Activated T-cell treated with anti-CD3 and anti-CD28 coated beads, Interleukin-2, amount 50 U/mL, for 4 hours (primary cell): Measurements from ENCODE around the gene RFX2. TPM values are rescaled to one million over a fixed set of nuclear protein-coding genes. Genes with fewer than 3 reads are reported as not detected.
A peak's percentile ranks its signal among the peaks of the same experiment; 100 is the strongest.

Source experiments
- ATAC-seq, 2 donors: fragments of 200-7000 bp; cut with Tn5 transposase; one replicate each; pipeline ENCODE4 v1.10.0; 2021
- DNase-seq: peaks from one replicate; pipeline ENCODE4 v3.0.0-alpha.2; 2020
- H3K27me3 Mint-ChIP-seq: one replicate; pipeline ENCODE4 v1.8.0; 2021; ENCODE audit warnings: low read depth, mixed read lengths
- H3K36me3 Mint-ChIP-seq: one replicate; pipeline ENCODE4 v1.8.0; 2022; ENCODE audit warnings: mixed read lengths; ENCODE audit not compliant: insufficient read depth
- H3K4me1 Mint-ChIP-seq: one replicate; pipeline ENCODE4 v1.8.0; 2021; ENCODE audit warnings: low read depth, mixed read lengths
- H3K4me3 Mint-ChIP-seq: one replicate; pipeline ENCODE4 v1.8.0; 2021; ENCODE audit warnings: mild to moderate bottlenecking, moderate library complexity, mixed read lengths
- H3K9me3 Mint-ChIP-seq: one replicate; pipeline ENCODE4 v1.8.0; 2021; ENCODE audit warnings: mixed read lengths
- total RNA-seq, 3 donors: library from RNA; stranded (reverse); gene quantifications; one replicate each; pipeline ENCODE4 v1.2.1, GENCODE V29; 2021

Gene RFX2
- total RNA-seq, 3 donors from 2014 or later: 4.0 to 5.1 (median 4.0) TPM

DNA sequence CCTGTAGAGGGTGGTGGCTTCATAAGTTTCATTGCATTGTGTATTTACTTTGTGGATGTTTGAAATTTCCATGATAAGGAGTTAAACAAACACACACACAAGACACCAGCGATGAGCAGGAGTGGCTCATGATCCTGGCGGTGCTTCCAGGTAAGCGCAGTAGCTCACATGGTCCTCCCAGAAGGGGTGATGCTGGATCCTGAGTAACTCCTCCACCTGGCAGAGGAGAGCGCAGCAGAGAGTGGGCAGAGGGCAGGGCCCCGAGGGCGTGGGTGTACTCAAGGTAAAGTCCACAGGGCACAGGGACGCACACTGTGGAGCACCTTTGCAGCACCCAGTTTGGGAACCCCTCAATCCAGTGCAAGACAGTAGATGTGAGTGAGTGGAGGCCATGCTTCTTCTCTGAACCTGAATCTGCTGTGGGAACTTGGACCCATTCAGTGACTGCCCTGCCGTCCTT, 54.0 kb downstream of the RFX2 start:
- Mint-ChIP-seq H3K36me3 (no peaks in the 10 kb centered on the region), H3K4me1 (peaks cover 27% of the 10 kb centered on the region), H3K9me3 (no peaks in the 10 kb centered on the region), H3K4me3 (no peak overlapping the region), H3K27me3 (no peaks in the 10 kb centered on the region)
- no peak for DNase-seq
- ATAC-seq: no peak

DNA sequence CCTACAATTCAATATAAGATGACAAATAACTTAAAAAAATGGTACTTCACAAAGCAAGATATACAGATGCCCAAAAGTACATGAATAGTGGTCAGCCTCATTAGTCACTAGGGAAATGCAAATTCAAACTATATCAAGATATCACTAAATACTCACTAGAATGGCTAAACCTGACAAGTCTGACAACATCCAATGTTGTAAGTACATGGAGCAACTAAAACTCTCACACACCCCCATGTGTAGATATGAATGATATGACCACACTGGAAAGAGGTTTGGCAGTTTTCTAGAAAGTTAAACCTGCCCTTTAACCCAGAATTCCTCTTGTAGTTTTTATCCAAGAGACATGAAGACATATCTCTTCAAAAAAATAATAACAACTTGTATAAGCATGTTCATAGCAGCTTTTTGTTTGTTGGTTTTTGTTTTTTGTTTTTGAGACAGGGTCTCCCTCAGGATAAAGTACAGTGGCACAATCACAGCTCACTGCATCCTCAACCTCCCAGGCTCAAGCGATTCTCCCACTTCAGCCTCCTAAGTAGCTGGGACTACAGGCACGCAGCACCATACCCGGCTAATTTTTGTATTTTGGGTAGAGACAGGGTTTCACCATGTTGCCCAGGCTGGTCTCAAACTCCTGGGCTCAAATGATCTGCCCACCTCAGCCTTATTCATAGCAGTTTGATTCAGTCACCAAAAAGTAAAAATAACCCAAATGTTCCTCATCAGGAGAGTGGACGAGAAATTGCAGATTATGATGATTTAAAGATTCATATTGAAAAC, 55.1 kb downstream of the RFX2 start:
- H3K27me3 Mint-ChIP-seq: no peaks in the 10 kb centered on the region
- H3K36me3 Mint-ChIP-seq: no peaks in the 10 kb centered on the region
- peaks cover 16% of the 10 kb centered on the region for H3K4me1 Mint-ChIP-seq
- H3K9me3 Mint-ChIP-seq: no peaks in the 10 kb centered on the region
- H3K4me3 Mint-ChIP-seq: no peak overlapping the region
- ATAC-seq: no peak
- no peak for DNase-seq

DNA sequence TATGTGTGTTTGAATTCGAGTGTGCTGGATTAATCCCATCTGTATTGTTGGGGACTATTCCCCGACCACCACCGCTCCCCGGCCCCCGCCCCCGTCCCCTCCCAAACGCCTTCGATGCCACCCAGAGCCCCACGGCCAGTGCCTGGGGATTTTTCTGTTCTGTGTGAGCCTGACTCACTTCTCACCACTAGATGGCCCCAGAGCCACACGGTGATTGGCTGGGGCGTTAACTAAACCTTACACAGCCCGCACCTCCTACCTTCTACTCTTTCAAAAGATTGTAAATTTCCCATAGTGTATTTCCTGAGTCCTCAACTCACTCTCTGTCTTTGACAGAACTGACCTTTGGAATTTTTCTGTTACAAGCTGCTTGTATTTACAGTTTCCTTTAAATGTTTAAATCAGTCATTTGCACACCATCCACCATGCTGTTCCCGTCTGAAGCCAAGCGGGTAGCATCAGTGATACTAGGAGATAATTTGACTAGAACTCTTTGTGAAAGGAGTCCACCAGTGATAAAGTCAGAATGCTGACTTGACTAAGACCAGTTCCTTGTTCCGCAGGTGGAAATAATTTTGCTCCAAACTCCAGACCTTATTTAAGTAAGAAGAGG, 61.4 kb downstream of the RFX2 start:
- Mint-ChIP-seq H3K36me3 (no peaks in the 10 kb centered on the region), H3K9me3 (no peaks in the 10 kb centered on the region), H3K4me3 (peak overlapping the region; percentile 4), H3K27me3 (no peaks in the 10 kb centered on the region), H3K4me1 (peaks cover 3% of the 10 kb centered on the region)
- peak; percentile 76 for DNase-seq
- ATAC-seq: peak; percentile 99 to 100

DNA sequence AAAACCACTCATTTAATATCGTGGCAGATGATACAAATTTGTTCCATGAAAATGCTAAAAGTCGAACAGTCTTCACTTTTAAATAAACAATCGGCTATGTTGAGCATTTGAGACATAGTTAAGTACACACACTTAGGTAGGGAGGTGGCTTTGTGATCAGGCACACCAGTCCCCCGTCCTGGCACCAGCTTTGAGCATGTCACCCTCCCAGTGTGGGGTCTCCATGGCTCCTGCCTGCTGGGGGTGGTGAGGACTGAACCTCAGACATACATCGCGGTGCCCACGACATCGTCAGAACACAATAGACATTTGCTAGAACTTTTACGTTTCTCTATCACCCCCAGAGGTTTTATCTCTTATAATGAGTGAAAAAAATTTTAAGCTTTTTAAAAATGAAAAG, 62.0 kb downstream of the RFX2 start:
- H3K9me3 Mint-ChIP-seq: no peaks in the 10 kb centered on the region
- no peak for DNase-seq
- H3K4me3 Mint-ChIP-seq: no peak overlapping the region
- ATAC-seq: no peak
- no peaks in the 10 kb centered on the region for H3K36me3 Mint-ChIP-seq
- H3K27me3 Mint-ChIP-seq: no peaks in the 10 kb centered on the region
- H3K4me1 Mint-ChIP-seq: peaks cover 3% of the 10 kb centered on the region

DNA sequence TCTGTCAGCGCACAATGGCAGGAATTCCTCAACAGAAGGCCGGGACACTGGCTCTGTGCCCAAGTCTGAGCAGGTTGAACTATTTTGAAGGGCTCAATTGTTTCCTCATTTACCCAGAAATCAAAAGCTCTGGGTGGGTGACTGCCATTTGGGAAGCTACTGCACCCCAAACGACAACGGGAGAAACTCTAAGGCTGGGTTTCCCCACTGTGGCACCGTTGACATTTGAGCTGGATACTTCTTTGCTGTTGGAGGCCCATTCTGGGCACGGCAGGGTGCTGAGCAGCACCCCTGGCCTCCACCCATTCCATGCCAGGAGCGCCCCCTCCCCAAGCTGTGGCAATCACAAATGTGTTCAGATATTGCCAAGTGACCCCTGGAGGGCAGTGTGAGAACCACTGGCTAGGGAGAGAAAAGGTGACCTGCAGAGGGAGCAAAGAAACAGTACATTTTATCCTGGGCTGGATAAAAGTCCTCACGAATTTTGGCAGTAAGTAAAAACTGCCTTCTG, 62.5 kb downstream of the RFX2 start:
- no peaks in the 10 kb centered on the region for H3K36me3 Mint-ChIP-seq
- H3K9me3 Mint-ChIP-seq: no peaks in the 10 kb centered on the region
- H3K4me1 Mint-ChIP-seq: peaks cover 3% of the 10 kb centered on the region
- DNase-seq (no peak), ATAC-seq (no peak)
- H3K27me3 Mint-ChIP-seq: no peaks in the 10 kb centered on the region
- no peak overlapping the region for H3K4me3 Mint-ChIP-seq

DNA sequence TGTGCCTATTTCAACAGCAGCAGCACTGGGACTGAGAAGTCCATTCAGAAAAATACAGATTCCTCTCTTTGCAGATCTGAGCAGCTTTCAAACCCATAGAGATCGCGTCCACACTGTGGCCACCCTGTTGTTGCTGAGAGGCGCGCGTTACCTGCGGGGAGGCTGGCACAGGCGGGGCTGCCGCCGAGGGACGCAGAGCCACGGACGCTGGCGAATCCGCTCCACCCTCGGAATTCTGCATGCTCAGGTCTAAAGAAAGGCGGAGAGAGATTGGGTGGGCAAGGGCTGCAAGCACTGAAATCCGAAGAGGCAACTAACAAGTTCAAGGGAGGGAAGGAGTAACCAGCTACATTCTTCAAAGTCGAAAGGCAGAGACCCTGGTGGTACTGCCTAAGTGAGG, 63.0 kb downstream of the RFX2 start:
- no peak for DNase-seq
- no peak overlapping the region for H3K4me3 Mint-ChIP-seq
- H3K4me1 Mint-ChIP-seq: peaks cover 3% of the 10 kb centered on the region
- no peak for ATAC-seq
- H3K36me3 Mint-ChIP-seq: no peaks in the 10 kb centered on the region
- no peaks in the 10 kb centered on the region for H3K9me3 Mint-ChIP-seq
- no peaks in the 10 kb centered on the region for H3K27me3 Mint-ChIP-seq

- ATAC-seq (no peak), DNase-seq (no peak)
- H3K4me3 Mint-ChIP-seq: no peak overlapping the region
Observed at GRCh38 chr19:6045108-6045507, 65.2 kb downstream of the RFX2 start.

GRCh38 chr19:6044056-6044805, 66.1 kb downstream of the RFX2 start:
- no peaks in the 10 kb centered on the region for H3K27me3 Mint-ChIP-seq
- no peak for DNase-seq
- no peak for ATAC-seq

More at GRCh38 chr19:6045108-6045507, 65.2 kb downstream of the RFX2 start:
- H3K4me1 Mint-ChIP-seq: peaks cover 3% of the 10 kb centered on the region
- no peaks in the 10 kb centered on the region for H3K9me3 Mint-ChIP-seq
- H3K27me3 Mint-ChIP-seq: no peaks in the 10 kb centered on the region
- no peaks in the 10 kb centered on the region for H3K36me3 Mint-ChIP-seq

GRCh38 chr19:6042776-6043726, 67.2 kb downstream of the RFX2 start:
- ATAC-seq (no peak), DNase-seq (no peak)
- Mint-ChIP-seq H3K4me1 (peaks cover 4% of the 10 kb centered on the region), H3K4me3 (no peak overlapping the region), H3K27me3 (no peaks in the 10 kb centered on the region), H3K9me3 (no peaks in the 10 kb centered on the region), H3K36me3 (no peaks in the 10 kb centered on the region)

More at GRCh38 chr19:6044056-6044805, 66.1 kb downstream of the RFX2 start:
- Mint-ChIP-seq H3K4me1 (peaks cover 3% of the 10 kb centered on the region), H3K36me3 (no peaks in the 10 kb centered on the region), H3K9me3 (no peaks in the 10 kb centered on the region), H3K4me3 (no peak overlapping the region)

GRCh38 chr19:6041991-6042481, 68.3 kb downstream of the RFX2 start:
- DNase-seq: no peak
- no peak for ATAC-seq
- Mint-ChIP-seq H3K27me3 (no peaks in the 10 kb centered on the region), H3K9me3 (no peaks in the 10 kb centered on the region), H3K36me3 (no peaks in the 10 kb centered on the region), H3K4me3 (no peak overlapping the region), H3K4me1 (peaks cover 4% of the 10 kb centered on the region)

DNA sequence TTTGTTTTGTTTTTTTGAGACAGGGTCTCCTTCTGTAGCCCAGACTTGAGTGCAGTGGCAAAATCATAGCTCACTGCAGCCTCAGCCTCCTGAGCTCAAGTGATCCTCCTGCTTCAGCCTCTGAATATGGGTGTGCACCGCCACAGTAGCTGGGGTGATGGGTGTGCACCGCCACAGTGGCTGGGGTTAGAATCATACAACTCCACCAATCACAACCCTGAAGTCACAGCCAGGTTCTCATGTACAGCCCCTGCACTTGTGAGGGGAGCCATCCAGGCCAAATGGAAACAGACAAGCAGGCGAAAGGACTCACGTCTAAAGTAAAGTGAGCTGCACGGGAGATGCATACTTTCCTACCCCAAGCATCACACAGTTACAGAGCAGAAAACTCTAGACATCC, 69.2 kb downstream of the RFX2 start:
- Mint-ChIP-seq H3K36me3 (no peaks in the 10 kb centered on the region), H3K4me3 (no peak overlapping the region), H3K9me3 (no peaks in the 10 kb centered on the region), H3K4me1 (peaks cover 4% of the 10 kb centered on the region), H3K27me3 (no peaks in the 10 kb centered on the region)
- no peak for DNase-seq
- ATAC-seq: no peak

DNA sequence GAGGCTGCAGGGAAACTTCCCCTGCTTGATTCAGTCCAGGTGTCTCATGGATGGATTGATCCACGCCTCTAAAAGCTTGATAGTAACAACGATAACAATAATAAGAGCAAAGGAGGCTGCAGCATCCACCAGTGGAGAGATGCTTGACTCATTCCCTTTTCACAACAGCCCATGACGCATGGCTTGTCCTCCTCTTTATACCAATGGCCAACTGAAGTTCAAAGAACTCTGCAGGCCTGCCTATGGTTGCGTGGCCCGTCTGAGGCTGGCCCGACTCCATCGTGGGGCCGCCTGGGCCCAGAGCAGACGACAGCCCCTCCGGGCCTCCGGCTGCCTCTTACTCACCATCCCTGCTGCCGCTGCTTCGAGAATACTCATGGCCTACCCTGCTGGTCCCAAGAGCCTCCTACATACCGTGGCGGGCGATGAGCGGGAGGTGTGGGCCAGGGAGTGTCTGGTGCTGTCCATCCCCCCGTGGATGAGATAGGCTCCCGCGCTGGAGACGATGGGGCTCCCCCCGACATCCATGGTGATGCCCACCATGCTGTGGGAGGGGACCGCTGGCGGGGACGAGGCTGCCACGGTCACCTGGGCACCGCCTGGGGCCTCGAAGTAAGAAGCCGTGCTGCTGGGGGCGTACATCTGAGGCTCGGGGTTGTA, 70.6 kb downstream of the RFX2 start:
- ATAC-seq: no peak

More for the DNA sequence above, 70.6 kb downstream of the RFX2 start:
- no peak for DNase-seq
- Mint-ChIP-seq H3K4me1 (peaks cover 4% of the 10 kb centered on the region), H3K9me3 (no peaks in the 10 kb centered on the region), H3K36me3 (no peaks in the 10 kb centered on the region), H3K4me3 (no peak overlapping the region), H3K27me3 (no peaks in the 10 kb centered on the region)
